AG04449 (cell line): Measurements from ENCODE around the gene FRMPD2.

Source experiments
- CTCF ChIA-PET: fragments of 350-600 bp; formaldehyde crosslinking; extraction: SDS; loops from one replicate; lab custom pipeline; 2021; ENCODE audit warnings: antibody characterized with exemption; lab: Yijun Ruan, JAX
- POLR2A ChIA-PET: fragments of 400-600, 350-600 bp; formaldehyde crosslinking; extraction: SDS; loops from one replicate; lab custom pipeline; 2020; ENCODE audit warnings: antibody characterized with exemption, inconsistent platforms; lab: Yijun Ruan, JAX
- DNase-seq: peaks from one replicate; pipeline ENCODE4 v3.0.0-alpha.2; 2010; ENCODE audit warnings: low read depth, low spot score
- H3K4me3 ChIP-seq: 2 replicates; pipeline ENCODE4 v1.5.1; 2011; ENCODE audit warnings: low read depth, mild to moderate bottlenecking, control low read depth, low read length
- TF ChIP-seq, protein P1 (sequence below): IDR thresholded peaks from one replicate; pipeline ENCODE4 v1.5.1; 2011; ENCODE audit warnings: mild to moderate bottlenecking, moderate library complexity, low read length, control low read depth, inconsistent platforms; ENCODE audit not compliant: insufficient read depth; ENCODE audit errors: missing control alignments

FRMPD2 gene

DNA sequence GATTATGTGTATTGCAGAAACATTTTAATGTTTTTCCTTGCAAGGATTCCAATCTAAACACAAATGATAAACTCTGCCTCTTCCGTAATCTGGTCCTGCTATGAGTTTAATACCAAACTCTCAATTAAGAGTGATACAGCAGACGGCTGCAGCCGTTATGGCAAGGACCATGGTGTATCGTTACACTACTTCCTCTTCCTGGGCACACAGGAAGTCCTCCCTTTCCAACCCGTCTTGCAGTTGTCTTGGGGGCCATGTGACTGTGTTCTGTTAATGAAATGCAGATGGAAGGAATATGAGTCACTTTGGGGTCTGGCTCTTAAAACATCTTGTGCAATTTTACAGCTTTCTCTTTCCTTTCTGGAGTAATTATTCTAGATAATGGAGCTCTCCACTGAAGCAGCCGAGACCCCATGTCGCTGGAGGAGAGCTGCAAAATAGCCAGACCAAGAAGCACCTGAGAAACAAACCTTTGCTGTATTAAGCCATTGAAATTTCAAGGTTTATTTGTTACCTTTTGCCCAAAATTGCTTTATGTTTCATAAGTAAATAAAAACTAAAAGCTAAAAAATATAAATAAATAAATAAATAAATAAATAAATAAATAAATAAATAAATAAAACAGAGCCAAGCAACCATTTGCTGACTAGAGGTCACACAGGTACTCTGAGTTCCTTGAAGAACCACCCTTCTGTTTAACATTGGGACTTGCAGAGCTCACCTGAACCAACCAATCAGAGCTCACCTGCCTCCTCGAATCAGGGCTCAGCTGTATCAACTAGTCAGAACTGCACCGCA is 74.7 kb downstream of the FRMPD2 start:
- POLR2A ChIA-PET, result no interaction called here
- H3K4me3 ChIP-seq, result no peak overlapping the region
- peak; percentile 10 for DNase-seq
- TF ChIP-seq, protein P1, sequence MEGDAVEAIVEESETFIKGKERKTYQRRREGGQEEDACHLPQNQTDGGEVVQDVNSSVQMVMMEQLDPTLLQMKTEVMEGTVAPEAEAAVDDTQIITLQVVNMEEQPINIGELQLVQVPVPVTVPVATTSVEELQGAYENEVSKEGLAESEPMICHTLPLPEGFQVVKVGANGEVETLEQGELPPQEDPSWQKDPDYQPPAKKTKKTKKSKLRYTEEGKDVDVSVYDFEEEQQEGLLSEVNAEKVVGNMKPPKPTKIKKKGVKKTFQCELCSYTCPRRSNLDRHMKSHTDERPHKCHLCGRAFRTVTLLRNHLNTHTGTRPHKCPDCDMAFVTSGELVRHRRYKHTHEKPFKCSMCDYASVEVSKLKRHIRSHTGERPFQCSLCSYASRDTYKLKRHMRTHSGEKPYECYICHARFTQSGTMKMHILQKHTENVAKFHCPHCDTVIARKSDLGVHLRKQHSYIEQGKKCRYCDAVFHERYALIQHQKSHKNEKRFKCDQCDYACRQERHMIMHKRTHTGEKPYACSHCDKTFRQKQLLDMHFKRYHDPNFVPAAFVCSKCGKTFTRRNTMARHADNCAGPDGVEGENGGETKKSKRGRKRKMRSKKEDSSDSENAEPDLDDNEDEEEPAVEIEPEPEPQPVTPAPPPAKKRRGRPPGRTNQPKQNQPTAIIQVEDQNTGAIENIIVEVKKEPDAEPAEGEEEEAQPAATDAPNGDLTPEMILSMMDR, result no peak
- CTCF ChIA-PET, result interaction anchor here (1.4 kb wide), 1 partner anchor 9 kb away, joined by 4 read pairs; no protein-coding TSS in a partner anchor

GRCh38 chr10:48197236-48197899 is 77.1 kb downstream of the FRMPD2 start:
- POLR2A ChIA-PET, result no interaction called here
- H3K4me3 ChIP-seq, result no peak overlapping the region
- DNase-seq, result no peak
- CTCF ChIA-PET, result interaction anchor here (1.5 kb wide), 1 partner anchor 12 kb away, joined by 3 read pairs; no protein-coding TSS in a partner anchor
- TF ChIP-seq, protein P1, result no peak

DNA sequence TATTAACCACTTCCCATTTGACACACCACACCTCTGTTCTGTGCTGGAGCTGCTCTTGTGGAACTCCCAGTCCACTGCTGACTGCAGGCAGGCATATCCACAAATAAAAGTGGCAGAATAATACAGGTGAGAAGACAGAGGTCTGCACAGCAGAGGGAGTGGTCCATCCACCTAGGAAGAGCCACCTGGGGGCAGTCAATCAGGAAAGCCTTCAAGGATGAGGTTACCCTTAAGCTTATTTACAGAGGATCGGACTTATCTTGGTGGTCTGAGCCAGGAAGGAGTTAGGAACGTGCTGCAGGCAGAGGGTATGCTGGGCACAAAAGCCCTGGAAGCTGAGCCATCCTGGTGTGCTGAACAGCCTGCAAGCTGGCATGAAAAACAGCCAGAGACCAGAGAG is 78.7 kb downstream of the FRMPD2 start:
- TF ChIP-seq, protein P1, result no peak
- no peak overlapping the region for H3K4me3 ChIP-seq
- no peak for DNase-seq
- ChIA-PET CTCF (interaction anchor here (1.5 kb wide), 1 partner anchor 14 kb away, joined by 3 read pairs; no protein-coding TSS in a partner anchor), POLR2A (no interaction called here)

GRCh38 chr10:48194830-48195229 is 79.7 kb downstream of the FRMPD2 start:
- TF ChIP-seq, protein P1, result no peak
- DNase-seq, result no peak
- POLR2A ChIA-PET, result no interaction called here
- H3K4me3 ChIP-seq, result no peak overlapping the region
- CTCF ChIA-PET, result no interaction called here

DNA sequence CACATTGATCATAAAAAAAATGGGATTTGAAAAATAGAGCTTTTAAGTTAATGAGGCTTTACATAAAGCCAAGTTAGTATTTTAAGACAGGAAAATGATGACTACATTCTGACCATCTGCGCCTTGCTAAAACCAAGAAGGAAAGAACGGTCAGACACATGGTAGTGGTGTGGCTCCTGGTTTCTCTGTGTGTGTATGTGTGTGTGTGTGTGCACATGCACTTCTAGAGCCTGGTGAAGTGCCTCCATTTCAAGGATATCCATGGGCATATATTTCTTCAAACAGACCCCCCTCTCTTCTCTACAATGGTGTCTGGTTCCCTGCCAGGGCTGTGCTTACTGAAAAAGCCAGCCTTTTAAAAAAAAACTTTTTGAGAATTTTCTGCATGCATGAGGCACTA is 80.9 kb downstream of the FRMPD2 start:
- ChIA-PET POLR2A (no interaction called here), CTCF (no interaction called here)
- TF ChIP-seq, protein P1, result no peak

GRCh38 chr10:48192881-48193450 is 81.5 kb downstream of the FRMPD2 start:
- TF ChIP-seq, protein P1, result no peak
- CTCF ChIA-PET, result no interaction called here
- POLR2A ChIA-PET, result no interaction called here
- H3K4me3 ChIP-seq, result no peak overlapping the region
- no peak for DNase-seq

More for the DNA sequence above, 80.9 kb downstream of the FRMPD2 start:
- no peak overlapping the region for H3K4me3 ChIP-seq
- DNase-seq, result no peak
